ENCODE data around the gene SPAG6. TPM values are rescaled to one million over a fixed set of nuclear protein-coding genes. Genes with fewer than 3 reads are reported as not detected.

SPAG6 gene
- total and polyA plus RNA-seq, 2 of the 8 experiments (the other 6 are each of a cell fraction or from before 2014, with no cell fraction given) = 0.14 TPM; not detected in 1

DNA sequence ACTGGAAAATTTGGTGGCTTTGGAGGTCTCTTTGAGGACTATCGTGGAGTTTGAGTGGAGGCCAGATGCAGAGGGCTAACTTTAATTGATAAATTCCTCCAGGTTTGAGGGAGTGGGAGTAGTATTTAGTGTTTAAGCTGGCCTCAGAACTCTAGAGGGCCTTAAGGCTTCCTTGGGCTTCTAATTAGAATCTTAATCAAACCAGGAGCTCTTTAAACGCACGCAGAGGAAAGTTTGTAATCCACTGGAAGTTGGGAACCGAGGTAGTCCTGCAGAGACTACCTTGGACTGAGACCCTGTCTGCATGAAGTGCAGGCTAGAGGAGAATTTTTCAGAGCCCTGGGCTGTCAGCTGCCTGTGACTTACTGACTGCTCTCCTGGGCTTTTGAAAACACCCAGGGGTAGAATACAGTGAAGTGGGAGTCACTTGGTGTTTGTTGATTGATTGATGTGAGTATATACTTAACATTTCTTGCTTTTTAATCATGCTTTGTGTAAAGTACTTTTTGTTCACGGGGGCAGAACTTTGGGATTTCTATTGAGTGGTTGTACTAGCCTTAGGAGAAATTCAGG, 5.9 kb downstream of the SPAG6 start:
- Histone ChIP-seq H3K23me2 (ENCODE audit: low read depth, low read length) (no peaks in the 10 kb centered on the region), H3K79me2 (ENCODE audit: control insufficient read depth in 1 of 2, insufficient read depth in 2 of 2, low read length in 2 of 2) (no peaks in the 10 kb centered on the region), H4K91ac (replicated peaks; ENCODE audit: insufficient read length, low read length) (no peak overlapping the region), H3K56ac (replicated peaks; ENCODE audit: insufficient read length, low read depth, low read length) (no peak overlapping the region), H2BK12ac (ENCODE audit: low read depth, low read length) (no peak overlapping the region), H2AFZ (ENCODE audit: low read length) (no peak overlapping the region), H3K9me3 (ENCODE audit: insufficient read depth in 2 of 2, low read depth in 1 of 2, low read length in 1 of 2) (no peaks in the 10 kb centered on the region), H3K36me3 (ENCODE audit: control insufficient read depth in 2 of 4, insufficient read depth in 4 of 4, low read length in 3 of 4) (no peaks in the 10 kb centered on the region), H3K79me1 (ENCODE audit: low read depth, low read length) (no peaks in the 10 kb centered on the region), H3K4me1 (replicated peaks in 1 of 4; ENCODE audit: control insufficient read depth in 3 of 4, insufficient read depth in 4 of 4, low read length in 3 of 4) (no peaks in the 10 kb centered on the region), H3K4me2 (ENCODE audit: insufficient read depth in 1 of 2, low read depth in 2 of 2, low read length in 2 of 2) (no peak overlapping the region), H3K4me3 (ENCODE audit: extremely low read depth in 1 of 4, insufficient read depth in 2 of 4, low read depth in 3 of 4, low read length in 4 of 4) (no peak overlapping the region), H2BK120ac (replicated peaks; ENCODE audit: low read depth, low read length) (no peak overlapping the region), H2BK20ac (ENCODE audit: low read length) (no peak overlapping the region), H3K4ac (replicated peaks; ENCODE audit: insufficient read length, low read depth, low read length) (no peak overlapping the region), H4K20me1 (replicated peaks in 1 of 2; ENCODE audit: control insufficient read depth in 1 of 2, insufficient read depth in 2 of 2, low read length in 2 of 2) (peaks cover 0 to under 1% of the 10 kb centered on the region in 2 experiments), H3K27me3 (replicated peaks in 1 of 4; ENCODE audit: control insufficient read depth in 3 of 4, extremely low read depth in 1 of 4, insufficient read depth in 3 of 4, low read length in 3 of 4) (peaks cover 7 to 26% (median 15%) of the 10 kb centered on the region in 4 experiments), H3K23ac (ENCODE audit: insufficient read length) (no peak overlapping the region), H4K5ac (ENCODE audit: insufficient read length, low read depth, low read length) (no peak overlapping the region), H2BK5ac (ENCODE audit: low read depth, low read length) (no peak overlapping the region), H2BK15ac (ENCODE audit: low read length) (no peak overlapping the region), H3K9ac (replicated peaks in 1 of 4; ENCODE audit: extremely low read depth in 1 of 4, low read depth in 3 of 4, low read length in 3 of 4) (no peak overlapping the region), H3K27ac (ENCODE audit: low read depth, low read length) (no peak overlapping the region), H4K8ac (ENCODE audit: extremely low read depth, insufficient read depth, low read length) (no peak overlapping the region), H3K18ac (ENCODE audit: extremely low read depth, low read length) (no peak overlapping the region), H2AK5ac (ENCODE audit: low read depth, low read length) (no peak overlapping the region), H3K14ac (ENCODE audit: insufficient read length) (no peak overlapping the region)
- 90% methylated on average over 5 of the region's 5 CpGs; no CpG with 5 or more reads in 1 of the 2 experiments for WGBS, 2 experiments (ENCODE audit: extremely low coverage in 1 of 2, insufficient coverage in 1 of 2, insufficient read length in 1 of 2, insufficient replicate concordance in 2 of 2, low coverage in 1 of 2, low lambda C conversion rate in 2 of 2, missing lambda C conversion rate in 1 of 2)
- FAIRE-seq (no peak), DNase-seq (ENCODE audit: low read depth in 1 of 2, low spot score in 2 of 2) (no peak)
- POLR2A ChIA-PET (ENCODE audit: partially characterized antibody) = no interaction called here
- CTCF ChIA-PET (ENCODE audit: partially characterized antibody) = no interaction called here
- TF ChIP-seq MAFK (IDR thresholded peaks at IDR 0.05; ENCODE audit: low read depth, low read length) = no peak
- no peak for TF ChIP-seq SIRT6 (IDR thresholded peaks at IDR 0.05; ENCODE audit: low read length)
- no peak for TF ChIP-seq CHD2 (IDR thresholded peaks at IDR 0.05; ENCODE audit: low read length)
- TF ChIP-seq SIN3A (conservative IDR thresholded peaks at IDR 0.05 in 1 of 2, IDR thresholded peaks at IDR 0.05 in 1 of 2; ENCODE audit: low read depth in 1 of 2, low read length in 2 of 2) = no peak
- TF ChIP-seq, protein P1, sequence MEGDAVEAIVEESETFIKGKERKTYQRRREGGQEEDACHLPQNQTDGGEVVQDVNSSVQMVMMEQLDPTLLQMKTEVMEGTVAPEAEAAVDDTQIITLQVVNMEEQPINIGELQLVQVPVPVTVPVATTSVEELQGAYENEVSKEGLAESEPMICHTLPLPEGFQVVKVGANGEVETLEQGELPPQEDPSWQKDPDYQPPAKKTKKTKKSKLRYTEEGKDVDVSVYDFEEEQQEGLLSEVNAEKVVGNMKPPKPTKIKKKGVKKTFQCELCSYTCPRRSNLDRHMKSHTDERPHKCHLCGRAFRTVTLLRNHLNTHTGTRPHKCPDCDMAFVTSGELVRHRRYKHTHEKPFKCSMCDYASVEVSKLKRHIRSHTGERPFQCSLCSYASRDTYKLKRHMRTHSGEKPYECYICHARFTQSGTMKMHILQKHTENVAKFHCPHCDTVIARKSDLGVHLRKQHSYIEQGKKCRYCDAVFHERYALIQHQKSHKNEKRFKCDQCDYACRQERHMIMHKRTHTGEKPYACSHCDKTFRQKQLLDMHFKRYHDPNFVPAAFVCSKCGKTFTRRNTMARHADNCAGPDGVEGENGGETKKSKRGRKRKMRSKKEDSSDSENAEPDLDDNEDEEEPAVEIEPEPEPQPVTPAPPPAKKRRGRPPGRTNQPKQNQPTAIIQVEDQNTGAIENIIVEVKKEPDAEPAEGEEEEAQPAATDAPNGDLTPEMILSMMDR (IDR thresholded peaks at IDR 0.05; ENCODE audit: control extremely low read depth in 1 of 3, insufficient read depth in 1 of 3, low read depth in 1 of 3, low read length in 3 of 3) = no peak
- TF ChIP-seq POU5F1 (IDR thresholded peaks at IDR 0.05; ENCODE audit: low read depth, low read length) = no peak
- no peak for TF ChIP-seq HDAC2 (IDR thresholded peaks at IDR 0.05; ENCODE audit: borderline replicate concordance in 1 of 2, low read depth in 2 of 2, low read length in 2 of 2)

All from H1 (cell line).